Cardiac muscle cell (in vitro differentiated cells and primary cell): ENCODE data around the gene SCN5A. TPM values are rescaled to one million over a fixed set of nuclear protein-coding genes. Genes with fewer than 3 reads are reported as not detected.

Source experiments
- DNase-seq, 2 donors: peaks; one replicate each; pipeline versions ENCODE4 v3.0.0 to v3.0.0-alpha.2; 2010 to 2017; ENCODE audit warnings: low read depth in 1 of 2, low spot score in 1 of 2
- H3K27ac ChIP-seq: fragments of 200-600 bp; sonication (generic); 2 replicates; pipeline ENCODE4 v1.5.1; 2016
- H3K27me3 ChIP-seq: fragments of 200-600 bp; sonication (generic); 2 replicates; pipeline ENCODE4 v1.6.0; 2016; ENCODE audit warnings: control low read depth
- H3K36me3 ChIP-seq: fragments of 200-600 bp; sonication (generic); 2 replicates; pipeline ENCODE4 v1.5.1; 2016; ENCODE audit warnings: control low read depth
- H3K4me1 ChIP-seq: fragments of 200-600 bp; sonication (generic); 2 replicates; pipeline ENCODE4 v1.8.1; 2017; ENCODE audit warnings: low read depth, mild to moderate bottlenecking, mixed run types
- H3K4me3 ChIP-seq: fragments of 200-600 bp; sonication (generic); 2 replicates; pipeline ENCODE4 v1.5.1; 2016; ENCODE audit warnings: mild to moderate bottlenecking
- H3K9me3 ChIP-seq: fragments of 200-600 bp; sonication (generic); 2 replicates; pipeline ENCODE4 v1.5.1; 2017; ENCODE audit warnings: low read depth, mild to moderate bottlenecking, control low read depth
- CTCF ChIP-seq: IDR thresholded peaks from 2 replicates; pipeline ENCODE4 v1.5.1; 2012; ENCODE audit warnings: low read depth, mild to moderate bottlenecking, low read length
- polyA plus RNA-seq: library from polyadenylated mRNA; unstranded; fragments of >200 nt; fragmentation: Nextera tagmentation; extraction: Ambion mirVana; gene quantifications from 2 replicates; pipeline ENCODE4 v1.2.1, GENCODE V29; 2016
- total RNA-seq: library from RNA; depleted of rRNA; stranded (reverse); fragments of >200 nt; gene quantifications from 2 replicates; pipeline ENCODE4 v1.2.3, GENCODE V29; 2016

Gene SCN5A
- total and polyA plus RNA-seq, 2 experiments from 2014 or later = 3.1 to 9.3 TPM

- DNase-seq = no peak
- no peaks in the 10 kb centered on the region for H3K4me1 ChIP-seq
- H3K9me3 ChIP-seq = no peaks in the 10 kb centered on the region
- no peak overlapping the region for H3K4me3 ChIP-seq
- H3K27me3 ChIP-seq = peaks cover 25% of the 10 kb centered on the region
- no peak for TF ChIP-seq CTCF
- no peak overlapping the region for H3K27ac ChIP-seq
- no peaks in the 10 kb centered on the region for H3K36me3 ChIP-seq
Observed at GRCh38 chr3:38626171-38626570, 23.3 kb downstream of the SCN5A start.

GRCh38 chr3:38623539-38623938 lies 25.9 kb downstream of the SCN5A start:
- TF ChIP-seq CTCF = peak; percentile 5
- Histone ChIP-seq H3K4me3 (no peak overlapping the region), H3K27me3 (peaks cover 18% of the 10 kb centered on the region), H3K9me3 (no peaks in the 10 kb centered on the region), H3K4me1 (no peaks in the 10 kb centered on the region), H3K27ac (no peak overlapping the region), H3K36me3 (no peaks in the 10 kb centered on the region)
- peak in 1 of 2 donors; percentile 35 for DNase-seq

GRCh38 chr3:38622336-38622735 lies 27.2 kb downstream of the SCN5A start:
- DNase-seq = no peak

GRCh38 chr3:38620236-38620635 lies 29.3 kb downstream of the SCN5A start:
- H3K9me3 ChIP-seq = no peaks in the 10 kb centered on the region
- no peak for DNase-seq
- no peaks in the 10 kb centered on the region for H3K36me3 ChIP-seq
- H3K27ac ChIP-seq = no peak overlapping the region
- H3K4me1 ChIP-seq = no peaks in the 10 kb centered on the region
- H3K4me3 ChIP-seq = no peak overlapping the region
- H3K27me3 ChIP-seq = peaks cover 18% of the 10 kb centered on the region
- TF ChIP-seq CTCF = no peak

More at GRCh38 chr3:38622336-38622735, 27.2 kb downstream of the SCN5A start:
- H3K27me3 ChIP-seq = peaks cover 18% of the 10 kb centered on the region
- H3K27ac ChIP-seq = no peak overlapping the region
- no peaks in the 10 kb centered on the region for H3K9me3 ChIP-seq
- H3K4me1 ChIP-seq = no peaks in the 10 kb centered on the region
- TF ChIP-seq CTCF = no peak
- H3K36me3 ChIP-seq = no peaks in the 10 kb centered on the region
- H3K4me3 ChIP-seq = no peak overlapping the region

- no peaks in the 10 kb centered on the region for H3K4me1 ChIP-seq
- no peak for TF ChIP-seq CTCF
Observed at GRCh38 chr3:38618343-38618742, 31.1 kb downstream of the SCN5A start.

GRCh38 chr3:38617586-38617985 lies 31.9 kb downstream of the SCN5A start:
- no peak for TF ChIP-seq CTCF
- peaks cover 25% of the 10 kb centered on the region for H3K27me3 ChIP-seq
- no peaks in the 10 kb centered on the region for H3K9me3 ChIP-seq
- DNase-seq = no peak
- H3K36me3 ChIP-seq = no peaks in the 10 kb centered on the region
- no peak overlapping the region for H3K27ac ChIP-seq
- no peaks in the 10 kb centered on the region for H3K4me1 ChIP-seq
- no peak overlapping the region for H3K4me3 ChIP-seq

More at GRCh38 chr3:38618343-38618742, 31.1 kb downstream of the SCN5A start:
- H3K27me3 ChIP-seq = peaks cover 22% of the 10 kb centered on the region
- H3K9me3 ChIP-seq = no peaks in the 10 kb centered on the region
- DNase-seq = no peak
- no peak overlapping the region for H3K4me3 ChIP-seq
- H3K27ac ChIP-seq = no peak overlapping the region
- H3K36me3 ChIP-seq = no peaks in the 10 kb centered on the region
